GM23248 (cell line): ENCODE results near the gene PSD4.

ENCODE experiments used
- EZH2 ChIP-seq: fragments of 200-600 bp; sonication (generic); IDR thresholded peaks from 2 replicates; pipeline ENCODE4 v1.6.1; 2018; ENCODE audit warnings: antibody characterized with exemption, mild to moderate bottlenecking; ENCODE audit not compliant: insufficient read depth, poor library complexity, severe bottlenecking
- EZH2phosphoT487 ChIP-seq: fragments of 200-600 bp; sonication (generic); IDR thresholded peaks from 2 replicates; pipeline ENCODE4 v1.6.1; 2018; ENCODE audit warnings: antibody characterized with exemption, moderate library complexity, mild to moderate bottlenecking, low read depth; ENCODE audit not compliant: insufficient read depth

- TF ChIP-seq EZH2 (no peak), EZH2phosphoT487 (no peak)
These were observed 9.9 kb downstream of the PSD4 start for GRCh38 chr2:113183703-113184102.
